Measurements from ENCODE around the gene SPATA1.

- TF ChIP-seq SMAD3 (CRISPR knock-in tag; IDR thresholded peaks at IDR 0.05; ENCODE audit: borderline replicate concordance) (no peak), CTCF (IDR thresholded peaks at IDR 0.05) (no peak), ETV6 (CRISPR knock-in tag; IDR thresholded peaks at IDR 0.05) (no peak), STAT6 (CRISPR knock-in tag; conservative IDR thresholded peaks at IDR 0.05; ENCODE audit: low read depth) (no peak), PRDM15 (CRISPR knock-in tag; IDR thresholded peaks at IDR 0.05) (no peak), NR2C2 (CRISPR knock-in tag; IDR thresholded peaks at IDR 0.05) (no peak), FOXJ3 (CRISPR knock-in tag; IDR thresholded peaks at IDR 0.05; ENCODE audit: borderline replicate concordance) (no peak), RORB (CRISPR knock-in tag; IDR thresholded peaks at IDR 0.05) (no peak), ATF3 (CRISPR knock-in tag; conservative IDR thresholded peaks at IDR 0.05) (no peak), ZNF416 (CRISPR knock-in tag; IDR thresholded peaks at IDR 0.05) (no peak), GTF2I (CRISPR knock-in tag; conservative IDR thresholded peaks at IDR 0.05) (no peak), NFE2L1 (CRISPR knock-in tag; IDR thresholded peaks at IDR 0.05) (no peak), MAX (CRISPR knock-in tag; IDR thresholded peaks at IDR 0.05) (no peak), ZBTB43 (CRISPR knock-in tag; IDR thresholded peaks at IDR 0.05) (no peak)
These were observed 35.5 kb downstream of the SPATA1 start for GRCh38 chr1:84541679-84542078.
